Chondrocyte (in vitro differentiated cells): ENCODE data around the gene MTA1. TPM values are rescaled to one million over a fixed set of nuclear protein-coding genes. Genes with fewer than 3 reads are reported as not detected.

Experiments used
- DNase-seq: peaks from one replicate; pipeline ENCODE4 v3.0.0; 2021; ENCODE audit warnings: mixed read lengths, low spot score
- H3K27ac Mint-ChIP-seq: one replicate; pipeline ENCODE4 v1.8.0; 2021; ENCODE audit warnings: mild to moderate bottlenecking, moderate library complexity, mixed read lengths; ENCODE audit not compliant: unreplicated experiment
- H3K27me3 Mint-ChIP-seq: 2 replicates; pipeline ENCODE4 v1.8.0; 2021; ENCODE audit warnings: low read depth, mixed read lengths
- H3K36me3 Mint-ChIP-seq: 2 replicates; pipeline ENCODE4 v1.8.0; 2021; ENCODE audit warnings: low read depth, mixed read lengths
- H3K4me1 Mint-ChIP-seq: 2 replicates; pipeline ENCODE4 v1.8.0; 2021; ENCODE audit warnings: low read depth, mild to moderate bottlenecking, mixed read lengths
- H3K4me3 Mint-ChIP-seq: one replicate; pipeline ENCODE4 v1.8.0; 2021; ENCODE audit warnings: mild to moderate bottlenecking, moderate library complexity, mixed read lengths; ENCODE audit not compliant: unreplicated experiment
- H3K9me3 Mint-ChIP-seq: 2 replicates; pipeline ENCODE4 v1.8.0; 2021; ENCODE audit warnings: low read depth, mixed read lengths
- CTCF ChIP-seq: fragments of 200-600 bp; sonication (generic); IDR thresholded peaks from 2 replicates; pipeline ENCODE4 v1.5.0; 2021; ENCODE audit warnings: antibody characterized with exemption, mild to moderate bottlenecking, moderate library complexity
- total RNA-seq: library from RNA; stranded (reverse); gene quantifications from 3 replicates; pipeline ENCODE4 v1.2.1, GENCODE V29; 2021

MTA1 gene
- total RNA-seq, 1 donor from 2014 or later: 83.6 TPM

GRCh38 chr14:105496831-105497591, 77.4 kb downstream of the MTA1 start:
- H3K27ac Mint-ChIP-seq: no peak overlapping the region
- DNase-seq: peak; percentile 91
- no peak for TF ChIP-seq CTCF
- no peaks in the 10 kb centered on the region for H3K4me1 Mint-ChIP-seq
- no peaks in the 10 kb centered on the region for H3K27me3 Mint-ChIP-seq
- H3K9me3 Mint-ChIP-seq: no peaks in the 10 kb centered on the region
- no peak overlapping the region for H3K4me3 Mint-ChIP-seq
- H3K36me3 Mint-ChIP-seq: no peaks in the 10 kb centered on the region

GRCh38 chr14:105497671-105498429, 78.2 kb downstream of the MTA1 start:
- H3K9me3 Mint-ChIP-seq: no peaks in the 10 kb centered on the region
- peak; percentile 93 for DNase-seq

GRCh38 chr14:105498430-105499255, 79.0 kb downstream of the MTA1 start:
- Mint-ChIP-seq H3K4me3 (no peak overlapping the region), H3K9me3 (no peaks in the 10 kb centered on the region), H3K27me3 (no peaks in the 10 kb centered on the region), H3K4me1 (no peaks in the 10 kb centered on the region), H3K36me3 (no peaks in the 10 kb centered on the region), H3K27ac (no peak overlapping the region)
- no peak for TF ChIP-seq CTCF
- DNase-seq: peak; percentile 94

More at GRCh38 chr14:105497671-105498429, 78.2 kb downstream of the MTA1 start:
- Mint-ChIP-seq H3K4me1 (no peaks in the 10 kb centered on the region), H3K4me3 (no peak overlapping the region), H3K27me3 (no peaks in the 10 kb centered on the region), H3K36me3 (no peaks in the 10 kb centered on the region), H3K27ac (no peak overlapping the region)
- TF ChIP-seq CTCF: no peak

- H3K4me1 Mint-ChIP-seq: no peaks in the 10 kb centered on the region
- peak; percentile 90 for DNase-seq
- TF ChIP-seq CTCF: no peak
- H3K27me3 Mint-ChIP-seq: no peaks in the 10 kb centered on the region
- H3K4me3 Mint-ChIP-seq: no peak overlapping the region
- H3K9me3 Mint-ChIP-seq: no peaks in the 10 kb centered on the region
- no peak overlapping the region for H3K27ac Mint-ChIP-seq
- H3K36me3 Mint-ChIP-seq: no peaks in the 10 kb centered on the region
Observed at GRCh38 chr14:105499256-105500035, 79.8 kb downstream of the MTA1 start.
